SIG-M5 treated with dmso at 0.1 percent for 504 hours (cell line): ENCODE results near the gene SAC3D1.
"Not testable (repeated sequence)": the region's sequence is repeated elsewhere in the genome, so short reads cannot be mapped to it uniquely, and the experiment has no call there.

Experiments
- DNase-seq: peaks from one replicate; lab custom pipeline; 2025; ENCODE audit not compliant: unreplicated experiment; lab: John Stamatoyannopoulos, UW

The SAC3D1 gene

GRCh38 chr11:65023502-65023901 is 17.5 kb upstream of the SAC3D1 start:
- DNase-seq: not testable (repeated sequence)

GRCh38 chr11:65026810-65027209 is 14.2 kb upstream of the SAC3D1 start:
- no peak for DNase-seq

GRCh38 chr11:65027213-65028067 is 13.6 kb upstream of the SAC3D1 start, which contains the start of gene SNX15:
TSS of gene SNX15 (plus strand) at chr11:65027439. CDS start at chr11:65027538, 99 bp downstream.
- DNase-seq: peak; percentile 97

- DNase-seq: no peak
Observed at GRCh38 chr11:65032216-65032615, 8.8 kb upstream of the SAC3D1 start.

GRCh38 chr11:65034423-65034822 is 6.6 kb upstream of the SAC3D1 start:
- DNase-seq: no peak

GRCh38 chr11:65035579-65035978 is 5.4 kb upstream of the SAC3D1 start:
- no peak for DNase-seq

- DNase-seq: no peak
Observed at GRCh38 chr11:65036931-65037330, 4.1 kb upstream of the SAC3D1 start.

- no peak for DNase-seq
Observed at GRCh38 chr11:65040520-65040846, 527 bp upstream of the SAC3D1 start.

- no peak for DNase-seq
Observed at GRCh38 chr11:65042891-65043290, 1.9 kb downstream of the SAC3D1 start.

GRCh38 chr11:65043881-65044501 is 3.0 kb downstream of the SAC3D1 start:
- peak; percentile 46 for DNase-seq

- DNase-seq: no peak
Observed at GRCh38 chr11:65045061-65045460, 4.1 kb downstream of the SAC3D1 start.

- no peak for DNase-seq
Observed at GRCh38 chr11:65045728-65046127, 4.7 kb downstream of the SAC3D1 start.

GRCh38 chr11:65047581-65048422 is 6.8 kb downstream of the SAC3D1 start:
- no peak for DNase-seq

- DNase-seq: no peak
Observed at GRCh38 chr11:65051398-65051858, 10.4 kb downstream of the SAC3D1 start.

GRCh38 chr11:65053827-65054508 is 13.0 kb downstream of the SAC3D1 start:
- DNase-seq: no peak

- DNase-seq: no peak
Observed at GRCh38 chr11:65055538-65055937, 14.5 kb downstream of the SAC3D1 start.

- DNase-seq: no peak
Observed at GRCh38 chr11:65056999-65057398, 16.0 kb downstream of the SAC3D1 start.

- DNase-seq: no peak
Observed at GRCh38 chr11:65057526-65057925, 16.5 kb downstream of the SAC3D1 start.

- DNase-seq: no peak
Observed at GRCh38 chr11:65058012-65058411, 17.0 kb downstream of the SAC3D1 start.

- no peak for DNase-seq
Observed at GRCh38 chr11:65058419-65059054, 17.5 kb downstream of the SAC3D1 start, which contains the start of gene NAALADL1. TSS of gene NAALADL1 (minus strand) at chr11:65058553. CDS start at chr11:65058521, 32 bp downstream.
